Hepatocyte (in vitro differentiated cells): Measurements from ENCODE around the gene BMP6. TPM values are rescaled to one million over a fixed set of nuclear protein-coding genes. Genes with fewer than 3 reads are reported as not detected.

Experiments used
- DNase-seq: peaks from one replicate; pipeline ENCODE4 v3.0.0-alpha.2; 2016; ENCODE audit warnings: low spot score
- H2AFZ ChIP-seq: fragments of 200-600 bp; sonication (generic); 2 replicates; pipeline ENCODE4 v1.6.0; 2016; ENCODE audit warnings: antibody characterized with exemption, mild to moderate bottlenecking
- H3K27ac ChIP-seq: fragments of 200-600 bp; sonication (generic); 2 replicates; pipeline ENCODE4 v1.5.1; 2016; ENCODE audit warnings: mild to moderate bottlenecking
- H3K27me3 ChIP-seq: fragments of 200-600 bp; sonication (generic); 2 replicates; pipeline ENCODE4 v1.6.1; 2016
- H3K36me3 ChIP-seq: fragments of 200-600 bp; sonication (generic); replicated peaks from 2 replicates; pipeline ENCODE4 v1.5.1; 2016; ENCODE audit warnings: low read depth; ENCODE audit not compliant: insufficient read depth
- H3K4me1 ChIP-seq: fragments of 200-600 bp; sonication (generic); 2 replicates; pipeline ENCODE4 v1.5.1; 2016; ENCODE audit warnings: mild to moderate bottlenecking, moderate library complexity; ENCODE audit not compliant: insufficient read depth
- H3K4me2 ChIP-seq: fragments of 200-600 bp; sonication (generic); 2 replicates; pipeline ENCODE4 v1.6.0; 2016
- H3K4me3 ChIP-seq: fragments of 200-600 bp; sonication (generic); 2 replicates; pipeline ENCODE4 v1.5.1; 2016; ENCODE audit warnings: mild to moderate bottlenecking
- H3K79me2 ChIP-seq: fragments of 200-600 bp; sonication (generic); 2 replicates; pipeline ENCODE4 v1.6.0; 2017; ENCODE audit warnings: mild to moderate bottlenecking
- H3K9me2 ChIP-seq: fragments of 200-600 bp; sonication (generic); replicated peaks from 2 replicates; pipeline ENCODE4 v1.6.0; 2017; ENCODE audit warnings: mild to moderate bottlenecking; ENCODE audit not compliant: insufficient read depth
- H3K9me3 ChIP-seq: fragments of 200-600 bp; sonication (generic); 2 replicates; pipeline ENCODE4 v1.5.1; 2016; ENCODE audit warnings: low read depth, mild to moderate bottlenecking
- H4K20me1 ChIP-seq: fragments of 200-600 bp; sonication (generic); 2 replicates; pipeline ENCODE4 v1.6.0; 2016; ENCODE audit warnings: mild to moderate bottlenecking; ENCODE audit not compliant: insufficient read depth, poor library complexity, severe bottlenecking
- CTCF ChIP-seq: fragments of 200-600 bp; sonication (generic); IDR thresholded peaks from 2 replicates; pipeline ENCODE4 v1.5.1; 2016; ENCODE audit warnings: antibody characterized with exemption, mild to moderate bottlenecking; ENCODE audit not compliant: poor library complexity
- EZH2 ChIP-seq: fragments of 200-600 bp; sonication (generic); IDR thresholded peaks from 2 replicates; pipeline ENCODE4 v1.6.1; 2016; ENCODE audit warnings: antibody characterized with exemption, mild to moderate bottlenecking, borderline replicate concordance
- EZH2phosphoT487 ChIP-seq: fragments of 200-600 bp; sonication (generic); IDR thresholded peaks from one replicate; pipeline ENCODE4 v1.6.1; 2018; ENCODE audit warnings: antibody characterized with exemption, mild to moderate bottlenecking, low read depth, moderate library complexity; ENCODE audit not compliant: unreplicated experiment, severe bottlenecking
- WGBS: methylation state at CpG from one replicate; pipeline ENCODE4 v1.1.6; 2016; ENCODE audit warnings: low lambda C conversion rate; ENCODE audit errors: missing lambda C conversion rate; 5-methylcytosine and 5-hydroxymethylcytosine counted together
- polyA plus RNA-seq: library from polyadenylated mRNA; unstranded; fragments of >200 nt; fragmentation: Nextera tagmentation; extraction: Ambion mirVana; gene quantifications from 2 replicates; pipeline ENCODE4 v1.2.1, GENCODE V29; 2016
- total RNA-seq: library from RNA; depleted of rRNA; stranded (reverse); fragments of >200 nt; gene quantifications from 2 replicates; pipeline ENCODE4 v1.2.3, GENCODE V29; 2014

Gene BMP6
- total and polyA plus RNA-seq, 2 experiments from 2014 or later = 4.0 to 4.3 TPM

DNA sequence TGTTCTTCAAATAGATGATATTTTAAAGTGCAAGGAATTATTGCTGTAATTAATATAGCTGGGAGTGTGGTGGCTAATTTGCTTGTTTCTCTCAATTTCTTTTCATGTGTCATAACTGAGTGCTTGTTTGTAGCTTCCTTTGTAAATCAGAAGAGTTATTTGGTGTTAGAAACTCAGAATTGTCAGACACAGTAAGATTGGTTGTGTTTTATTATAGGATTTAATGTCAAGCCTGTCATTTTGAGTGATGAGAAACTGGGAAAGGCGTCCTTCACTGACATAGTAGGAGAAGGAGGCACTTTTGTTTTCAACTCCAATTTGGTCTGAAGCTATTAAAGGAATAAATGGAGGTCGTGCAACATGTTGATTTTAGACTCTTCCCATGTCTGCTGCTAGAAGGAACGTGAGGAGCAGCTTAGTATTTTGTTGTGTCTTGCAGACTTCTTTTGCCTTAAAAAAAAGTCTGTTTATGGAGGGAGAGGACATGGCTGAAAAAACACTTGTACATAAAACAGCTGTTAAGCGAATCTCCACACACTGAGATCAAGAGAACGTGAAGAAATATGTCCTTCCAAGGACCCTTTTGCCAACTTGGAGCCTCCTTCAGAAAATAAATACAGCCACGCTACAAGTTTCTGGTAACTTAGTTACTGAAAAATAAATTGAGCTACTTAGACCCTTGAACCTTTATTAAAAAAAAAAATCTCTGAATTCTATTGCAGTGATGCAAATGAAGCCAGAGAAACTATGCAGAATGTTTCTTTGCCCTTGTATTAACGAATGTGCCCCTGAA is 59.5 kb downstream of the BMP6 start:
- no peak for DNase-seq
- Histone ChIP-seq H2AFZ (no peak overlapping the region), H3K9me3 (no peaks in the 10 kb centered on the region), H3K9me2 (no peaks in the 10 kb centered on the region), H3K27ac (no peak overlapping the region), H3K4me2 (no peak overlapping the region), H3K79me2 (no peaks in the 10 kb centered on the region), H3K27me3 (no peaks in the 10 kb centered on the region), H4K20me1 (no peaks in the 10 kb centered on the region), H3K36me3 (no peaks in the 10 kb centered on the region), H3K4me1 (peaks cover 7% of the 10 kb centered on the region), H3K4me3 (no peak overlapping the region)
- TF ChIP-seq EZH2 (no peak), CTCF (no peak), EZH2phosphoT487 (no peak)
- 70% methylated on average over 7 of the region's 7 CpGs for WGBS

- Histone ChIP-seq H2AFZ (no peak overlapping the region), H3K9me2 (no peaks in the 10 kb centered on the region), H3K4me3 (no peak overlapping the region), H4K20me1 (no peaks in the 10 kb centered on the region), H3K36me3 (no peaks in the 10 kb centered on the region), H3K27me3 (no peaks in the 10 kb centered on the region), H3K9me3 (no peaks in the 10 kb centered on the region), H3K79me2 (no peaks in the 10 kb centered on the region), H3K4me2 (no peak overlapping the region), H3K4me1 (peaks cover 7% of the 10 kb centered on the region), H3K27ac (no peak overlapping the region)
- 61% methylated on average over 3 of the region's 3 CpGs for WGBS
- TF ChIP-seq EZH2phosphoT487 = no peak
- no peak for TF ChIP-seq CTCF
- no peak for TF ChIP-seq EZH2
- DNase-seq = no peak
Observed at GRCh38 chr6:7786214-7786661, 60.3 kb downstream of the BMP6 start.

DNA sequence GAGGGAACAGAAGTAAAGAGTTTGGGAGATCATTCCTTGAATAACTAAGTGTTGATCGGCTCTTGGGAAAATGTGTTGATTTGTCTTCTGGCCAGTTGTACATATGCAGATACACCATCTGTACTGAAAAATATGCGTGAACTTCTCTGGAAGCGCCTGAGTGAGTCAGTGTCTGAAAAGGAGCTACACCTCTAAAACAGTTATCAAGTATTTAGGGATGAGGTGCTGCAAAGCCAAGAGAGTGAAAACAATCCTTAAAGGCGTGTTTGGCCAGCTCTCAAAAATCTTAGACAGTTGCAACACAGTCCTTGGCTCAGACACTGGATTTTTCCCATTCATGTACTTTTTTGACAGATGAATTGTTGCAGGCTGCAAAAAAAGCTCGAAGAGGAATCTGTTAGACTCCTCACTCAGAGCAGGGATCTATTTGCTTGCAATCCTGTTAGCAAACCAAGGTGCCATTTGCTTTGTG is 61.3 kb downstream of the BMP6 start:
- DNase-seq = peak; percentile 13
- no peak overlapping the region for H2AFZ ChIP-seq
- no peaks in the 10 kb centered on the region for H3K79me2 ChIP-seq
- WGBS = 69% methylated on average over 5 of the region's 5 CpGs
- no peaks in the 10 kb centered on the region for H3K27me3 ChIP-seq
- no peaks in the 10 kb centered on the region for H3K36me3 ChIP-seq
- H3K9me2 ChIP-seq = no peaks in the 10 kb centered on the region
- H3K4me3 ChIP-seq = no peak overlapping the region
- no peak overlapping the region for H3K27ac ChIP-seq
- no peaks in the 10 kb centered on the region for H3K9me3 ChIP-seq
- H4K20me1 ChIP-seq = no peaks in the 10 kb centered on the region
- no peak overlapping the region for H3K4me2 ChIP-seq
- TF ChIP-seq EZH2 = no peak
- no peak for TF ChIP-seq CTCF
- TF ChIP-seq EZH2phosphoT487 = no peak
- peaks cover 7% of the 10 kb centered on the region for H3K4me1 ChIP-seq
